GM12801 (cell line): ENCODE data around the gene BCAS4.

Experiments used
- TF ChIP-seq, protein P1 (sequence below): IDR thresholded peaks from one replicate; pipeline ENCODE4 v1.5.1; 2011; ENCODE audit warnings: control low read depth; ENCODE audit not compliant: insufficient read length; ENCODE audit errors: extremely low read depth

The BCAS4 gene

DNA sequence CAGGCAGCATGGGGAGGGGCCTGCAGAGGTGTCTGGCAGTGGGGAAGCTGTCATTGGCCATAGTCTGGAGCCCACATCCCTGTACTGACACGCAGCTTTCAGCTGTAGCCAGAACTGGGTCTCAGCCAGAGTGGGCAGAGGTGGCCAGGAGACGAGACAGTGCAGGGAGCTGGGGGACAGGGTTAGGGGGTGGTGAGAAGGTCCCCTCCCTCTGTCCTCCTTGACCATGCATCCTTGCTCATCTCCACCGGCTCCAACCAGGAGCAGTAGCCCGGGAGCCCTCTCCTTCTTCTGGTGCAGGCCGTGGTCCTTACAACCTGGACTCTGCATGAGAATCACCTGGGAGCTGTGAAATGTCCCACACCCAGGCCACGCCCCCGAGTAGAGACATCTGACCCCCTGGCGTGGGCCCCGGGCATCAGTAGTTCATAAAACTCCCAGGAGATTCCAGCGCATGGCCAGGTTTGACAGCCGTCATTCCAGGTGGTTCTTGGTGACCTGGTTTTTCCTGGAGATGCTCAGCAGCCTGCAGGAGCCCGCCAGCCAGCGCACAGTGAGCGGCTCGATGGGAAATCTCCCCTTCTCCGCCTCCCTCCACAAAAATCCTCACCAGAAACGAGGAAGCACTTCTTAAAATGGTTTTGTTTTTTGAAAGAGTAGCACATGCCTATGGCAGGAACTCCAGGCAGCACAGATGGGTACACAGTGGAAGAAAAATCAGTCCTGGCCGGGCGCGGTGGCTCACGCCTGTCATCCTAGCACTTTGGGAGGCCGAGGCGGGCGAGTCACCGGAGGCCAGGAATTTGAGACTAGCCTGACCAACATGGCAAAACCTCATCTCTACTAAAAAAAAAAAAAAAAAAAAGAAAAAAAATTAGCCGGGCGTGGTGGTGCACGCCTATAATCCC, 80.2 kb downstream of the BCAS4 start:
- TF ChIP-seq, protein P1, sequence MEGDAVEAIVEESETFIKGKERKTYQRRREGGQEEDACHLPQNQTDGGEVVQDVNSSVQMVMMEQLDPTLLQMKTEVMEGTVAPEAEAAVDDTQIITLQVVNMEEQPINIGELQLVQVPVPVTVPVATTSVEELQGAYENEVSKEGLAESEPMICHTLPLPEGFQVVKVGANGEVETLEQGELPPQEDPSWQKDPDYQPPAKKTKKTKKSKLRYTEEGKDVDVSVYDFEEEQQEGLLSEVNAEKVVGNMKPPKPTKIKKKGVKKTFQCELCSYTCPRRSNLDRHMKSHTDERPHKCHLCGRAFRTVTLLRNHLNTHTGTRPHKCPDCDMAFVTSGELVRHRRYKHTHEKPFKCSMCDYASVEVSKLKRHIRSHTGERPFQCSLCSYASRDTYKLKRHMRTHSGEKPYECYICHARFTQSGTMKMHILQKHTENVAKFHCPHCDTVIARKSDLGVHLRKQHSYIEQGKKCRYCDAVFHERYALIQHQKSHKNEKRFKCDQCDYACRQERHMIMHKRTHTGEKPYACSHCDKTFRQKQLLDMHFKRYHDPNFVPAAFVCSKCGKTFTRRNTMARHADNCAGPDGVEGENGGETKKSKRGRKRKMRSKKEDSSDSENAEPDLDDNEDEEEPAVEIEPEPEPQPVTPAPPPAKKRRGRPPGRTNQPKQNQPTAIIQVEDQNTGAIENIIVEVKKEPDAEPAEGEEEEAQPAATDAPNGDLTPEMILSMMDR, result no peak

DNA sequence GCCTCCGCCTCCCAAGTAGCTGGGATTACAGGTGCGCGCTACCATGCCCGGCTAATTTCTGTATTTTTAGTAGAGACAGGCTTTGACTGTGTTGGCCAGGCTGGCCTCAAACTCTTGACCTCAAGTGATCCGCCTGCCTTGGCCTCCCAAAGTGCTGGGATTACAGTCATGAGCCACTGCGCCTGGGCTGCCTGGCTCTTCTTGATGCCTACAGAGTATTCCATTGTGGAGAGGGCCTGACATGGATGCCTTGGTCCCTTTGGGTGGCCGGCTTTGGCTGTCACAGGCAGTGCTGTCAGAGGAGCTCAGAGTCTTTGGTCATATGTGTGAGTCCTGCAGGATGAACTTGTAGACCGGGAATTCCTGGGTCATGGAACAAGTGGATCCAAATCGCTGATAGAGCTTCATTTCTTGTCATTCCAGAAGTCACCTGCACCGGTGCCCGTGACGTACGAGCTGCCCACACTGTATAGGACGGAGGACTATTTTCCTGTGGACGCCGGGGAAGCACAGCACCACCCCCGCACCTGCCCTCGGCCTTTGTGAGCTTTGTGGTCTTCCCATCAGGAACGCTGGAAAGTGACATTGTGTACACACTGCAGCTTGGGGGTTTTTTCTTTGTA, 81.3 kb downstream of the BCAS4 start:
- TF ChIP-seq, protein P1, result no peak

DNA sequence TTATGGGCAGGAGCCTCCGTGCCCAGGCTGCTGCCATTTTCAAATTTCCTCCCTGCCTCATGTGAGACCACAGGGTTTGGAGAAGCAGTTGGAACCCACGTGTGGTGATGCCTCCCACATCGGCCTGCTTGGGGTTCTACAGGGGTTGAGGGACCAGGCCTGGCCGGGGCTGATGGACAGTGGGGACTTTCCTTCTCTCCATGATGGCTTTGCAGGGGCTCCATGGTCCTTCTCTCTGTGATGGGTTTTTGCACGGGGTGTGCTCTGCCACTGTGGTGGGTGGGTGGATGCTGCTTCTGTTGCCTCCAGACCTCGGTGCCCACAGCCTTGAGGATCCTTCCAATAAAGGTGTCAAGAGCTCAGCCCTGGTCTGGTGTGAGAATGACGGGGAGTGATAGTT, 82.0 kb downstream of the BCAS4 start:
- TF ChIP-seq, protein P1, result no peak

DNA sequence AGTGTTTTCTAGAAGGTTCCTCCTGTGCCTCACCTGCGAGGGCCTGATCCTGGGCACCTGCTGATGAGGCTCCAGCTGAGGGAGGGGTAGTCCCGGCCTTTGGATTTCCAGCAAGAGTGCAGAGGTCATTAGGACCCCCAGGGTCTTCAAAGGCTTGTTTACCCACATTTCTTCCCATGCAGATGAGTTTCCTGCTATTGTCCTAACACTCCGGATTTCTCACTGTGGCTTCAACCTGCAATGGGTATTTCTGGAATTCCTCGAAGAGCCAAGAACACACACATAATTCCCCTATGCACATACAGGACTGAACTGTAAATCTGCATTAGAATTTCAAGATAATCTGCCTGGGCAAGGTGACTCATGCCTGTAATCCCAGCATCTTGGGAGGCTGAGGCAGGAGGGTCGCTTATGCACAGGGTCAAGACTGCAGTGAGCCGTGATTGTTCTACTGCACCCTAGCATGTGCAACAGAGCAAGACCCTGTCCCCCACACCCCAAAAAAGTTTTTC, 82.4 kb downstream of the BCAS4 start:
- TF ChIP-seq, protein P1, result no peak

DNA sequence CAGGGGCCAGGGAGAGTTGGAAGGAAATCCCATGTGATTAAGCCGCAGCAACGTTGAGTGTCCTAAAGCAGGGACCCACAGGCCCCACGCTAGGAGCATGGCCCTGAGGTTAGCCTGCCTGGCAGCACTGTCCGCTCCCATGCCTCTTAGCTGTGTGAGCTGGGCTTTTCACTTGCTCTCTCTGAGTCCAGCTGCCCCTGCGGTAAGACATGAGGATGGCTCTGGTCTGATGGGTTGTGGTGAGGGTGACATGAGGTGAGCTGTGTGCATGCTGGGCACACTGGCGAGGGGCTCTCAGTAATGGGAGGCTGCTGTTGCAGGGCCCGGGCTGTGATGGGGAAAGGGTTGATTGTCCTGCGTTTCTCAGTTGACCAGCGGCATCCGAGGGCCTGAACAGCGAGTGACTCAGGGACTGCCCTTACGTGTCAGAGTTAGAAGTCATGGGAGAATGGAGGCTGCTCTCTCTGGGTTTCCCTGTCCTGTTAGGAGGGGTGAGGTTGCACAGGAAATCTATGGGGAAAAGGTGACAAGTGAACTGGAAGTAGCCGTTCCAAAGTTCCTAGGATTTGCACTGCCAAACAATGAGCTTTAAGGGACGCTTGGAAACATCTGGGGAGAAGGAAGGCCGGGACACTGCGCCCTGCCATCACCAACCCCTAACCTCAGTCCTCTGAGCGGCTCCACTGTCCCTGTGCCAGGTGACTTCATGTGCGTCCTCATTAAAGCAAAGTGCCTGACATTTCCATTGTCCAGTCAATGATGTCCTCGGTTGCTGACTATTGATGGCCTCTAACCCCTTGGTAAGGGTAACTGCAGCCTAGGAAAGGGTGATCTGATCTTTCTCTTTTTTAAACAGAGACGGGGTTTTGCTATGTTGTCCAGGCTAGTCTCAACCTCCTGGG, 85.0 kb downstream of the BCAS4 start:
- TF ChIP-seq, protein P1, result no peak

DNA sequence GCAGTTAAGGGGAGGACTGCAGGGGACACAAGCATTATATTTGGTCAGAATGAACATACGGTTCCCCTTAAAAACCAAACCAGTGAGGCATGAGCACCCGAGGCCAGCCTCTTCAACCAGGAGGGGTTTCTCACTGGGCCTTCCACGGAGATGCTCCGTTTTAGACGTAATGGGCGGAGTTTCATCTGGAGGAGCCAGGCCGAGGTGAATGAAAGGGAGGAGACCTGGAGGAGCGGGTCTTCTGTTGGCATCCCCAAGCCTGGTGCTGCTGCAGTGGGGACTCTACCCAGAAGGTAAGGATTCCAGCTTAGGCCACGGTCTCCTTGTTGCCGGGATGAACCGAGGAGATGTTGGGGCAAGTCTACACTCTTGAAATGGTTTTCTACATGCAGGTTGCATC, 89.0 kb downstream of the BCAS4 start:
- TF ChIP-seq, protein P1, result no peak

DNA sequence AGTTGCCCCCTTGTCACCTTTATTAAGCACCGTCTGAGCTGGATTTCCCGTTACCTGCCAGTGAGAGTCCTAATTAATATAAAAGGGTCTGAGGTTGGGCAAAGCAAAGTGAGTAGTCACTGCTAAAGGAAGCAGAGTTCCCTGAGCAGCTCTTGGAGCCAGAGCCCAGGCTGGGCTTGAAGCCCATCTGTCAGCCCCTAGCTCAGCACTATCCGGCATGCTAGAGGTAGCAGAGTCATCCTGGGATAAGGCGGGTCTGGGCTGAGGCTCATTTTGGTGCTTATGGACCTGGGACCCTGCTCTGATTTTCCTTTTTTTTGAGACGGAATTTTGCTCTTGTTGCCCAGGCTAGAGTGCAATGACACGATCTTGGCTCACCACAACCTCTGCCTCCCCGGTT, 90.2 kb downstream of the BCAS4 start:
- TF ChIP-seq, protein P1, result no peak
